OCI-LY3 (cell line): ENCODE data around the gene CHIC1.

ENCODE experiments used
- EZH2phosphoT487 ChIP-seq: fragments of 200-600 bp; shearing (Covaris generic); IDR thresholded peaks from 2 replicates; pipeline ENCODE4 v1.6.1; 2018; ENCODE audit warnings: antibody characterized with exemption, mixed run types, low read depth
- TF ChIP-seq, protein P1 (sequence below): fragments of 200-600, 300-600 bp; sonication (generic); IDR thresholded peaks from 2 replicates; pipeline ENCODE4 v1.5.1; 2014; ENCODE audit warnings: antibody characterized with exemption, low read length, low read depth

DNA sequence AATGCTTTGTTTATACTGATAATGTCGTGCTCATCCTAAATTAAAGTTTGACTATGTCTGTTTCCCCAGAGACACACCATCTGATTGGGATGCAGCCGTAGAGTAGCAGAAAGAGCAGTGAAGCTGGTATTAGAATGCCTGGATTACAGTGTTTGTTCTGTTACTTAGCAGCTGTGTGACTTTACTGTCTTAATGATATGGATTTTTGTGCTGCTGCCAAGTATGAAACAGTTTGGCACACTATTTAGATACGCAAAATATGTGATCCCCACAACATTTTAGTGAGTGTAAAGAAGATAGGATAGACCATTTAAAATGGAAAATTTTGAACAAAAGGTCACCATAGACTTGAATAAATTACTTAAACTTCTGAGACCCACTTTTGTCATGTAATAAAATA, 1.2 kb upstream of the CHIC1 start:
- no peak for TF ChIP-seq EZH2phosphoT487
- TF ChIP-seq, protein P1, sequence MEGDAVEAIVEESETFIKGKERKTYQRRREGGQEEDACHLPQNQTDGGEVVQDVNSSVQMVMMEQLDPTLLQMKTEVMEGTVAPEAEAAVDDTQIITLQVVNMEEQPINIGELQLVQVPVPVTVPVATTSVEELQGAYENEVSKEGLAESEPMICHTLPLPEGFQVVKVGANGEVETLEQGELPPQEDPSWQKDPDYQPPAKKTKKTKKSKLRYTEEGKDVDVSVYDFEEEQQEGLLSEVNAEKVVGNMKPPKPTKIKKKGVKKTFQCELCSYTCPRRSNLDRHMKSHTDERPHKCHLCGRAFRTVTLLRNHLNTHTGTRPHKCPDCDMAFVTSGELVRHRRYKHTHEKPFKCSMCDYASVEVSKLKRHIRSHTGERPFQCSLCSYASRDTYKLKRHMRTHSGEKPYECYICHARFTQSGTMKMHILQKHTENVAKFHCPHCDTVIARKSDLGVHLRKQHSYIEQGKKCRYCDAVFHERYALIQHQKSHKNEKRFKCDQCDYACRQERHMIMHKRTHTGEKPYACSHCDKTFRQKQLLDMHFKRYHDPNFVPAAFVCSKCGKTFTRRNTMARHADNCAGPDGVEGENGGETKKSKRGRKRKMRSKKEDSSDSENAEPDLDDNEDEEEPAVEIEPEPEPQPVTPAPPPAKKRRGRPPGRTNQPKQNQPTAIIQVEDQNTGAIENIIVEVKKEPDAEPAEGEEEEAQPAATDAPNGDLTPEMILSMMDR, result no peak
